ENCODE measurements around the gene LENEP.

GRCh38 chr1:155035936-155036335 lies 42.5 kb downstream of the LENEP start:
- no peak for TF ChIP-seq CTCF (IDR thresholded peaks at IDR 0.05; ENCODE audit: borderline replicate concordance, extremely low read depth, low read length, poor library complexity, severe bottlenecking)
- TF ChIP-seq EZH2 (IDR thresholded peaks at IDR 0.05; ENCODE audit: borderline replicate concordance, low read depth, low read length, severe bottlenecking), result no peak

Measured in DND-41 (cell line).